ENCODE measurements around the gene BATF3.

DNA sequence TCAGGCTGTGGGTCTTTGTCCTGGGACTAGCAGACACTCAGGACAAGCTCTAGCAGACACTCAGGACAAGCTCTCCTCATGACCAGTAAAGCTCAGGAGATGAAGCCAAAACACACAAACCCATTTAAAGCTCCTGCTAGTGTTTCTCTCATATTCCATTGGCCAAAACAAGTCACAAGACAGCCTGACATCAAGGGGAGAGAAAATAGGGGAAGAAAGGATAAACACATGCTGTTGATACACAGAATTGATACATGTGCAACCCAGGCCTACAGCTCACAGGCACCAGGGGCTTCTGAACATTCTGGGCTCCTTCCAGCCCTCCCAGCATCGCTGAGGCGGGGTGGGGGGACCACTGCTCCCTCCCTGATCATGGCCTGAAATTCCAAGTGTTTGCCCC, 55.8 kb downstream of the BATF3 start:
- TF ChIP-seq, protein P1, sequence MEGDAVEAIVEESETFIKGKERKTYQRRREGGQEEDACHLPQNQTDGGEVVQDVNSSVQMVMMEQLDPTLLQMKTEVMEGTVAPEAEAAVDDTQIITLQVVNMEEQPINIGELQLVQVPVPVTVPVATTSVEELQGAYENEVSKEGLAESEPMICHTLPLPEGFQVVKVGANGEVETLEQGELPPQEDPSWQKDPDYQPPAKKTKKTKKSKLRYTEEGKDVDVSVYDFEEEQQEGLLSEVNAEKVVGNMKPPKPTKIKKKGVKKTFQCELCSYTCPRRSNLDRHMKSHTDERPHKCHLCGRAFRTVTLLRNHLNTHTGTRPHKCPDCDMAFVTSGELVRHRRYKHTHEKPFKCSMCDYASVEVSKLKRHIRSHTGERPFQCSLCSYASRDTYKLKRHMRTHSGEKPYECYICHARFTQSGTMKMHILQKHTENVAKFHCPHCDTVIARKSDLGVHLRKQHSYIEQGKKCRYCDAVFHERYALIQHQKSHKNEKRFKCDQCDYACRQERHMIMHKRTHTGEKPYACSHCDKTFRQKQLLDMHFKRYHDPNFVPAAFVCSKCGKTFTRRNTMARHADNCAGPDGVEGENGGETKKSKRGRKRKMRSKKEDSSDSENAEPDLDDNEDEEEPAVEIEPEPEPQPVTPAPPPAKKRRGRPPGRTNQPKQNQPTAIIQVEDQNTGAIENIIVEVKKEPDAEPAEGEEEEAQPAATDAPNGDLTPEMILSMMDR (conservative IDR thresholded peaks at IDR 0.05), result no peak
- no peak for TF ChIP-seq EZH2 (IDR thresholded peaks at IDR 0.05; ENCODE audit: low read depth)
